ENCODE measurements around the gene ATP8B3.
"Not testable (repeated sequence)": the region's sequence is repeated elsewhere in the genome, so short reads cannot be mapped to it uniquely, and the experiment has no call there.

Gene ATP8B3

DNA sequence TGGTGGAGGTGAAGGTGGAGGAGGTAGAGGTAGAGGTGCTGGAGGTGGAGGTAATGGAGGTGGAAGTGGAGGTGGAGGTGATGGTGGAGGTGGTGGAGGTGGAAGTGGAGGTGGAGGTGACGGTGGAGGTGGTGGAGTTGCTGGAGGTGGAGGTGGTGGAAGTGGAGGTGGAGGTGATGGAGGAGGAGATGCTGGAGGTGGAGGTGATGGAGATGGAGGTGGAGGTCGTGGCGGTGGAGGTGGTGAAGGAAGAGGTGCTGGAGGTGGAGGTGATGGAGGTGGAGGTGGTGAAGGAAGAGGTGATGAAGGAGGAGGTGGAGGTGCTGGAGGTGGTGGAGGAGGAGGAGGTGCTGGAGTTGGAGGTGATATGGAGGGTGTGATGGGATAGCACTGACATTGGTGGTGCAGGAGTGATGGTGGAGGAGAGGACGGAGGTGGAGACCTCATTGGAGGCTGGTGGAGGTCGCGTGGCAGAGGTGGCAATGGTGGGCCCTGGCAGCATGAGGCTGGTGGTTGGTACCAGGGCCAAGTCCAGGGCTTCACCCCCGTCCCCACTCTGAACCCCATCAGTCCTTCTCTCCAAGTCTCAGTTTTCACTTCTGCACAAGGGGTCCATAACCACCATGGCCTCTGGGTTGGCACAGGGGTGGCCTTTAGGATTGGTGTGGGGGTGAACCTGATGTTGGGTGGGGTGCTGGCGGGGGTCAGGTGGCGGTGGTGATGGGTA is 43.0 kb downstream of the ATP8B3 start:
- no peak for DNase-seq

DNA sequence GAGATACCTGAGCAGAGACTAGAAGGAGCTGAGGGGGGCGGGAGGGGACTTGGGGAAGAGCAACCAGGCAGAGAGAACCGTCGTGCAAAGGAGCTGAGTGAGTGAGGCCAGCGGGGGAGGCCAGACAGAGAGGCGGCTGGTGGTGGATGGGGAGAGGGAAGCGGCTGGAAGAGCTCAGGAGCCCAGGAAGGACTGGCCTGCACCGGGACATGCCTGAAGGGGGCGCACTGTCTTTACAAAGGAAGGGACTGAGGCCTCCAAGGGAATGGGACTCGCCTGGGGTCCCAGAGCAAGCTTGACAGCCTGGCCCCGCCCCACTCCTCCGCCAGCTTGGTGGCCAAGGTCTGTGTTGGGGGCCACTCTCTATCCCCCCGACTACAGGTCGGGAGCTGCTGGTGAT is 43.8 kb downstream of the ATP8B3 start:
- no peak for DNase-seq

DNA sequence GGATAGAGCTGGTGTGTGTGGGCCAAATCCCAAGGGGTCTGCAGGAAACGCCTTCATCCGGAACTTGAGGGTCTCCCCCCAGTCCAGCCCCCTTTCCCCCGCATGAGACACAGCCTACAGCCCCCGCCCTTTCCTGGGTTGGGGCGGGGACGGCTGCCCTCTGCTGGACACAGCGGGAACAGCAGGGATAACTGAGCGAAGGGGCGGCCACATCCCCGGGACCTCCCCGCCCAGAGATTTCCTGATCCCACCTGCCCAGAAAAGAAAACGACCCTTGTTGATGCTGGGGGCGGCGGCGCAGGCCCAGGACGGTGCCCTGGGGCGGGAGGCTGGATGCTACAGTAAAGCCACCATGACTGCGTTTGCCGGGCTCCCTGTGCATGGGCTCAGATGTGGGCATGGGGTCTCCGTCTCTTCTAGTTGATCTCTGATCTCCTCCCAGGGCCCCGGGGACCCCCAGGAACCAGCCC is 44.6 kb downstream of the ATP8B3 start:
- DNase-seq, result no peak

DNA sequence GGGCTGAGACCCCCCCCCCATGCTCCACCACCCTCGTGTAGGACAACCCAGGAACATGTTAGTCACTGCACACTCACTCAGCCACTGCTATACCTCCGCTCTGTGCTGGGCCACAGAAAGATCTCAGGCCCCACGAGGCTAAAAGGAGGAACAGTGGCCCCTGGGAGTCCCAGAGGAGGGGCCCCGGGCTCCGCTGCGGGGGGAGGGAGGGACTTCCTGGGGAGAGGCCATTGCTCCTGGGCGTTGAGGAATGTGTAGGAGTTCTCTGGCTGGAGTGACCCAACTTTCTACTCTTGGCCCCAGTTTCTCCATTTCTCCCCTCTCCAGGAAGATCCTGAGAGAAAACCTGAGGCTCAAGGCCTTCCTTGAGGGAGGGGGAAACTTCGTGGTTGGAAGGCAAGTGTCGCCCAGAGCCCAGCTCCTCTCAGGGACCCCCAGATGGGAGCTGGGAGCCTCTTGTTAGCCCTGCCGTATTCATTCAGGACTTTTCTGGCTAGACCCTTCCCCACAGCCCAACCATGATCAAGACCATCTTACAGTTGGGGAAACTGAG is 45.2 kb downstream of the ATP8B3 start:
- DNase-seq, result no peak

DNA sequence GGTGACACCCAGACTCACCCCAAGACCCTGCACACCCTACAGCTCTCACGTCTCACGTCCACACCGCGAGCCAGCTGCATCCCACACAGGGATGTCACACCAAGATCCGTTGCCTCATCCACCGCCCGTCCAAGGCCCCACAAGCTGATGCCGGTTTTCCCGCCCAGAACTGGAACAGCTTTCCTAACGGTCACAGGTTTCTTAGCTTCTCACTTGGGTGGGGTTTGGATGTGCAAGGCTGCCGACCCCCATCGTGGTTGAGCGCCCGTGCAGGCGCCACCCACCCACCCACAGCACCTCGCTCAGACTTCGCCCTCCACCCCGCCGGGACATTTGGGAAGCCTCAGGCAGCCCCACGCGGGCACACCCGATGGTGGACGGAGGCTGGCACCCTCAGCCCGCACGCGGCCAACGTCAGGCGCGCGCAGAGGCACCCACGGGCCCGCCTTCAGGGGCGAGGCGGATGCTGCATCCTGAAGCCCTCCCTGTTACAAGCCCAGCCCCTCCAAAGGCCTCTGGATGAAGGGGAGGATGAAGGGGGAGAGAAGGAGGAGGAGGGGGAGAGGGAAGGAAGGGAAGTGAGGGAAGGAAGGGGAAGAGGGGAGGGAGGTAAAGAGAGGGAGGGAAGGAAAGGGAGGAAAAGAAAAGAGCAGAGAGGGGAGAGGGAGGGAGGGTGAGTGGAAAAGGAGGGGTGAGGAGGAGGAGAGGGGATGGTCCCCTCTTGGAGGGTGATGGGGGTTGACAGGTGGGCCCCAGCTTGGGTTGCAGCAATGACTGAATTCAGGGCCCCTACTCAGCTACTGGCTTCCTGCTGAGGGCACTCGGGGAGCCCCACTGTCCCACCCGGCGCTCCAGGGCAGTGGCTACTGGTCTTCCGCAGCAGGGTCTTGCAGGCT is 45.9 kb downstream of the ATP8B3 start:
- no peak for DNase-seq

DNA sequence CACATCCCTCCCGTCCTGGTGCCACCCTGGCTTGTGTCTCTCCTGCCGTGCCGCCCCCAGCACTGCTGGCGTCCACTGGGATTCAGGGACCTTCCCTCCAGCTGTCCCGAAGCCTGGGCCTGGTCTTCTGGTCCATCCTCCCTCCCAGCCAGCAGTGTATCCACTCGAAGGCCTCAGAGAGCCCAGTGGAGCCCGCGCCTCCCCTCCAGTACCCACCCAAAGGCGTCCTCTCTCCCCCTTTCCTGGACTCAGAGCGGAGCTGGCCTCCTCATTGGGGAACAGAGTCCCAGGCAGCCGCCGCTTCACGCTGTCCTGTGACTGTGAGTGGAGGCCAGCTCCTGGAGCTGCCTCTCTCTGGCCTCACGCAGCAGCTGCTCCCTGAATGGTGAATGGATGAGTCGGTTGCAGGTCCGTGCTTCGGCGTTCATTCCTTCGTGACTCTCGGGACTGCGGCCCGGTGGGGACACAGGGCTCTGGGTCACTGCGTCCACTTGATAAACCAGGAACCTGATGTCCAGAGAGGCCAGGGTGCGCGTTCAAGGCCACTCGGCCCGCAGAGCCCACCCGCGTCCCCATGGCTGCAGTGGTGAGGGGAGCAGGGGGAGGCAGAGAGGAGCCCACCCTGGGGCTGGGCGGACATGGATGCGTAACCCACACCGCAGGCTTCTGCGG is 46.7 kb downstream of the ATP8B3 start:
- DNase-seq, result no peak

DNA sequence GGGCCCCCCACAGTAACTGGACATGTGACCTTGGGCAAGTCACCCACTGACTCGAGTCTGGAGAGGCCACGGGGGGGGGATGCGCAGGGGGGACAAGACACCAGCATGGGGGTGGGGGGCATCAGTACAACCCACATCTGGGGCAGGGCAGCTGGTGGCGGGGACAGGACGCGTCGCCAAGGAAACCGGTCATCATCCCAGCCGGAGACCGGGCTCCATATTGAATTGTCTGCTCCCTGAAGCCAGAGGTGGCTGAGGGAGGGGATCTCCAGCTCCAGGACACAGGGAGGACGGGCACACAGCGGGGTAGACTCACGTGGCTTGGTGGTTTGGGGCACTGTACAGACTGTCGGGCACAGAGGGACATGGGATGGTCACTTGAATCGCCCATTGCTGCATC is 47.3 kb downstream of the ATP8B3 start:
- DNase-seq, result no peak

DNA sequence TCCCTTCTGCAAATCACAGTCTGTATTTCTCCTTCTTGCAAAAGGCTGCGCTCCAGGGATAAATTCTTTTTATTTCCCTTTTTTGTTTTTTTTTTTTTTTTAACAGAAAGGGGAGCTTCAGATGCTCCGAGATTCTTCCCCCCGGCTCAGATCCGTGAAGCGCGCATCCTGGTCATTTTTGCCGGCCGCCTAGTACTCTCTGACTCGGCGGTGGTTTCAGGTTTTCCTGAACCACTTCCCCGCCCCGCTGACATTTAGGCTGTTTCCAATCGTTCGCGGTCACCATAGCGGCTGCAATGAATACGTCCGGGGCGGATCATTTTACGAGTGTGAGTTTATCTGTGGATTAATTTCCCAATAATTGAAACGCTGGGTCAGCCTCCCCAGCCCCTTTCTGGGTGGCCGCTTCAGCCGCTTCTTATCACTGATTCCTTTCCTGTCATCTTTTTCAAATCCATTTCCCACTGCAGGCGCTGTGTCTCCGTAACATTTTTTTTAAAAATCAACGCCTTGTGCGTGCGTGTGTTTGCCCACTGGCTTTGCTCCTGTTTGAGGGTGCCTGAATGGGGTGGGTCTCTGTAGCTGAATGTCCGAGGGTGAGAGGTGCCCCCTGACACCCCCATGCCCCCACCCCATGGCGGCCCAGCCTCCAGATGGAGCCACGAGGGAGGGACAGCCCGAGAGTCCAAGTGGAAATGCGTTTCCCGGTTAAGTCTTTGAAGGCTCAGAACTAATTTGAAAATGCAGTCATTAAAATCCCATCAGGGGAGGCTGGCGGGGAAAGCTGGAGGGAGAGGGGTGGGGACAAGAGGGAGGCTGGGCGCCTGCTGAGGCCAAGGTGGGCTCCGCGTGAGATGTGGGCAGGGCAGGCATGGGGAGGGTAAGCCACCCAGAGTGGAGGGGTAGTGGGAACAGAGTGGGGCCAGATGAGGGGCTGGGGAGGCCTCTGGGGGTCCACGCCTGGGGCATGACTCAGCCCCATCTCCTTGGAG is 48.1 kb downstream of the ATP8B3 start:
- no peak for DNase-seq

DNA sequence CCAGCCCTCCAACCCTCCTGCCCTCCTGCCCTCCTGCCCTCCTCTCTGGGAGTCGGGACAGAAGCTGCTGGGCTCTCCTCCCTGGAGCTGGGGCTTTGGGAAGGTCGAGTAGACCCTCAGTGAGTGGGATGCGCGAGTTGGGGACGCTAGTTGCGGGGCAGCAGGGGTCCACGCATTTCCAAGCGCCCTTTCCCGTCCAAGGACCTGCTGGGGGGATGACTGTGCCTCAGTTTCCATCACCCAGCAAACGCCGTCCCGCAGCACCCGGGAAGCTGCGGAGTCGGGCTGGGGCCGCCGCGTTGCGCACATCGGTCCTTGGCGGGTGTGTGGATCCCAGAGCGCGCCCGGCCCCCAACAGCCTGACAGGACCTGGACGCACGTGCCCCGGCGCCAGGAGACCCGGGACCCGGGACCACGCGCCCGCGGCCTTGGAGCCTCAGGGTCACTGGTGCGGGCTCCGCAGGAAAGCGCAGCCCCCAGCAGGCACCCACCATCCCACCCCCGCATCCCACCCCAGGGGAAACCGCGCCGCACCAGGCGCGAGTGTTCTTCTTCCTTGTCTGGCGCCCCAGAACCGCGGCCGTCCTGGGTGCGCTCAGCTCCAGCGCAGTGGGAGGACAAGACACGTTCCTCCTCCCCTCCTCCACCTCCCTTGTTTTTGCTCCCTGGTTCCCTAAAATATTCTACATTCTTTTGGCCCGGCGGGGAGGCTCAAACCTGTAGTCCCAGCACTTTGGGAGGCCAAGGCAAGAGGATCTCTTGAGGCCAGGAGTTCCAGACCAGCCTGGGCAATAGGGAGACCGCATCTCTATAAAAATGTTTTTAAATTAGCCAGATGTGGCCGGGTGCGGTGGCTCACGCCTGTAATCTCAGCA is 49.6 kb downstream of the ATP8B3 start:
- no peak for DNase-seq

DNA sequence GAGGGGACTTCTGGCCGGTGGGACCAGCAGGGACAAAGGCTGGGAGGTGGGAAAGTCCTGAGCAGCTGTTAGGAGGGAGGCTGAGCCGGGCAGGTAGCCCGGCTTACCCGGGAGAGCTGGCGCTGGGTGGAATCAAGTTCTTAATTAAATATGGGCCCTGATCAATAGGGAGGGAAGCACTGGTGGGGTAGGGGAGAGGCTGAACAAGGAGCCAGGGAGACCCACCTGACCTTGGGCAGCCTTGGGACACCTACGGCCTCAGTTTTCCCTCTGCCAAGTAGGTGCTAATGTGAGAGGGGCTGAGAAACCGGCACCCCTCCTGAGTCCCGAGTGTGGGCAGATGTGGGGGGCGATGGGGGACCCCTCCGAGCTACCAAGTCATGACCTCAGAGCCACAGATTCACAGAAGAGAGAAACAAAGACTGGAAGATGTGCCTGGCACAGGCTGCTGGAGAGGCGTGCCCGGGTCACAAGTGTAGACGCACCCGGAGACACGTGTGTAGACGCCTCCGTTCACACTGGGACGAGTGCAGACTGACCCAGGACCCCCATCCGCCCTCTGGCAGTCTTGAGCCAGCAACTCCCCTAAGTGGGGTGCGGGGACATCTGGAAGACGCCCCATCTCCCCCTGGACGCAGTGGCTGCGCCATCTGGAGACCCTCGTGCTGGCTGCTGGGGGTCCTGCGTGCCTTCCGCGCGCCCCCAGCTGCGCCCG is 50.4 kb downstream of the ATP8B3 start:
- DNase-seq, result no peak

DNA sequence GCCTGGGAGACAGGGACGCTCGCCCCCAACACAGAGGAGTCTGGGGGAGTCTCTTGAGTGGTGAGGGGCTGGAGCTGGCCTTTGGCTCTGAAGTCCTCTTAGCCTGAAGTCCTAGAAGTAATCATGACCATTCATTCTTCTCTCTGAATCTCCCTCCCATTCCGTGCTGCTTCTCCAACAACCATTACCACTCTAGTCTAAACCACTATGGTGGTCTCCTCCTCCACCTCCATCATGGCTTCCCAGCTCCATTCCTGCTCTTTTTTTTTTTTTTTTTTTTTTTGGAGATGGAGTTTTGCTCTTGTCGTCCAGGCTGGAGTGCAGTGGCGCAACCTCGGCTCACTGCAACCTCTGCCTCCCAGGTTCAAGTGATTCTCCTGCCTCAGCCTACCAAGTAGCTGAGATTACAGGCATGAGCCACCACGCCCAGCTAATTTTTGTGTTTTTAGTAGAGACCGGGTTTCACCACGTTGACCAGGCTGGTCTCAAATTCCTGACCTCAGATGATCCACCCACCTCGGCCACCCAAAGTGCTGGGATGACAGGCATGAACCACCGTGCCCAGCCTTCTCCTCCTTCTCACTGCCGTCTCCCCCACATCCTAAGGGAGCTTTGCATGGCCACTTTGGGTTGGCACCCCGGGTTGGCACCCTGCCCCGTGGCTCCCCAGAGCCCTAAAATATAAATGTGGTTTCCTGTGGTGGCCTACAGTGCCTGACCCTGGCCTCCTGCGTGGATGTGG is 51.1 kb downstream of the ATP8B3 start:
- DNase-seq, result not testable (repeated sequence)

DNA sequence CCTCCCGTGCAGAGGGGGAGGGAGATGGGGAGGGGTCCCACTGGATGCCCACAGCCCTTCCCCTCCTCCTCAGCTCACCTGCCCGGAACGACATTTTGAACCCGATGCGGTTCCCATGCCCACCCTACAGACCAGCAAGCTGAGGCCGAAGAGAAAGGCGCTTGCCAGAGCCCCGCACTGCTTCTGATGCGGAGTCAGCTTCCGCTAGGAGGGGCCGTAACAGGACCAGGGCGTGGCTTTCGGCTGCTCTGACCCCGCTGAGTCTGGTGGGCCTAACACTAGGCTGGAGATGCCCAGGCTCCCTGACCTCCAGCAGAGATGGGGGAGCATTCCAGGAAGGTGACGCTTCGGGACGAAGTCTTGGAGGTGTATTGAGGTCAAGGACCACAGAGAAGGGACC is 52.1 kb downstream of the ATP8B3 start:
- no peak for DNase-seq

DNA sequence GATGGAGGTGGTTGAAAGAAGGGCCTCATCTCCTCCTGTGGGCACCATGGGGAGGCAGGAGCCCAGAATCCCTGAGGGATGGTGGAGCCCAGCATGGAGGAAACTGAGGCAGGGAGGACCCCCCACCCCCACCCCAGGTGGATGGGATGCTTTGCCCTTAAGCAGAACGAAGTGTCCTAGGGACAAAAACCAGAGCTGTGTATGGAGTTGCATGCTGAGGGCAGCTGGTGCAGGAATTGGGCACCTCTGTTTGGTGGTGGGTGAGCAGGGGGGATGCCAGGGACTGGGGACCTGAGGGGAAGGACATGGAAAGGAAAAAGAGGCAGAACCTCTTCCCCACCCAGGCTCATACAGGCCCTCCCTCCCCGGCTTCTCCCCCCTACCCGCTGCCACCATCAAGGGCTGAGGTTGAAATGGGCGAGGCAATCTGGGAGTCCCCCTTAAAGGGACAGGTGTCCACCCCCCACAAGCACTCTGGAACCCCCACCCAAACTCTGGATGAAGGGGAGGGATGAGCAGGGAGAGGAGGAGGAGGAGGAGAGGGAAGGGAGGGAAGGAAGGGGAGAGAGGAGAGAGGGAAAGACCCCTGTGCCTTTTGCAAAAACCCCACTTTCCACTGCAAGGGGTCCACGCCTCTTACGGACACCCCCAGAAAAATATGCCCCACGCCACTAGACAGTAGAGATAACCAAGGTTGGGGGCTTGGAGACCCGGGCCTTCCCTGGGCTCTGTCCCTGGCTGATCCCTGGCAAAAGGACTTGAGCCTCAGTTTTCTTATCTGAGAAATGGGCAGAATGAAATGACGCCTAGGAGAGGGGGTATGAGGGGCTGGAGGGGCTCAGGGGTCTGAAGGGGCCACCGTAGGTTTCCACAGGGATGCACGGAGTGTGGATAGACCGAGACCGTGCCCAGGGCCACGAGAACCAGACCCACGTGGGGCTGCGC is 52.8 kb downstream of the ATP8B3 start:
- no peak for DNase-seq

DNA sequence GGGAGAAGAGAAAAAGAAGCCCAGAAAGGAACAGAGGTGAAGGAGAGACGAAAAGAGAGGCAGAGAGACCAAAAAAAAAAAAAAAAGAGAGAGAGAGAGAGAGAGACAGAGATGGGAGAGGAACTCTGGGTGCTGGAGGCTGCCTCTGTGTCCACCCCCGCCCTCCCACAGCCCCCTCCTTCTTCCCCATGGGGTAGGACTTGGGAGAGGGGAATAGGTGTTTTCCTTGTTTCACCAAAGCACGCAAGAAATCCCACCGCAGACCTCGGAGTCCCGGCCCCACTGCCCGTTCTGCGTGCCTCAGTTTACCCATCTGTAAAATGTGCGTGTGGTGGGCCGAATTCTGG is 53.9 kb downstream of the ATP8B3 start:
- DNase-seq, result no peak

DNA sequence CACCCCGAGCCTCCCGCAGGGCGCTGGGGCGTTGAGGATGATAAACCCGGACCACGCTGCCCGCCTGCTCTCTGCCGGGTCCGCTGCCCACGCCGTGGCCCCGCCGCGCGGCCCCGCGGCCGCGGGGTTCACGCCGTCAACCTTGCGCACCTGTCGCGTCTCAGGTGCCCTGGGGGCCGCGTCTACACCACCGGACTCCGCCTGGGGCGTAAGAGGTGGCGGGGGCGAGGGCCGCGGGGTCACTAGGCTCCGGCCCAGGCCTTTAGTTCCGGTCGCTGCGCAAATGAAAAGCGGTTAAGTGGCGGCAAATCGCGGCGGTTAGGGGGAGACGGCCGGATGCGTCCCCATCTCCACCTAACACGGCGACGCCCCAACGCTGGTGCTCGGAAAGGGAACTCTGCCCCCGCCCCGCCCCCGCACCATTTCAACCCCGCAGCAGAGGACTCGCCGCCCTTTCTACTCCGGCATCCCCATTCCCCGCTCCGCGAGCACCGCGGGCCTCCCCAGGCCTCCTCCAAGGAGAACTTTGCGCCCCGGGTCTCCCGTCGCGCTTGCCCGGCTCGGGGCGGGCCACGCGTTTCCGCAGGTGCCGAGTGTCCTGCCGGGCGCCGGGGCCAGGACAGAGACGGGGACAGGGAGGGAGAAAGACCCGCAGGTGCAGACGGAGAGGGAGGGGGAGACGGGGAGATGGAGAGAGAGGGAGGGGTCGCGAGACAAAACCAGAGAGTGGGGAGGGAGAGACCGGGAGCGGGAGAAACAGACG is 54.4 kb downstream of the ATP8B3 start:
- no peak for DNase-seq

DNA sequence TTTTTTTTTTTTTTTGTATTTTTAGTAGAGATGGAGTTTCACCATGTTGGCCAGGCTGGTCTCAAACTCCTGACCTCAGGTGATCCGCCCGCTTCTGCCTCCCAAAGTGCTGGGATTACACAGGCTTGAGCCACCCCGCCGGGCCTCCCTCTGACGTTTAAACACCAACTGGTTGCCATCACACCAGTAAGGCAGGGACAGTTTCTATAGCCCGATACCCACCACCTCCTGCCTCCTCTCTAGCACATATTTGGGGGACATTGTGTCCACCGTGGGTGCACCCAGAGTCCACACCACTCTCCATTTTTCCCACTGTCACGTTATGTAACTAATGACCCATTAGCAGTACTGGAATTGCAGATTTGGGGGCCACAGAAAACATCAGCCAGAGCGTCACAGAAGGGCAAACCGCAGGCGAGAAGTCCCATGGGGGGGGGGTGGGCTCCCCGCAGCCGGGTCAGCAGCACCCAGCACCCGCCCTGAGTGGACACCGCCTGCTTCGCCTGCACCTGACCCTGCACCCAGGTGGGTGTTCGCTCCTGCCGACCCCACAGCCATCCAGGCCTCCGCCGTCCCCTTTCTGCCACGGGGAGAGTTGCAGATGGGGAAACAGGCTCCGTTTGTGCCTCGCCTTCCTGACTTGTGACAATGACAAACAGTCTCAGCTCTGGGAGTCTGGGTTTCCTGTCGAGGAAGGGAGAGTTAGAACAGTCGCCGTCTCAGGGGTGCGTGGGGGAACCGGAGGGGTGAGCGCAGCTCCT is 55.2 kb downstream of the ATP8B3 start:
- no peak for DNase-seq

DNA sequence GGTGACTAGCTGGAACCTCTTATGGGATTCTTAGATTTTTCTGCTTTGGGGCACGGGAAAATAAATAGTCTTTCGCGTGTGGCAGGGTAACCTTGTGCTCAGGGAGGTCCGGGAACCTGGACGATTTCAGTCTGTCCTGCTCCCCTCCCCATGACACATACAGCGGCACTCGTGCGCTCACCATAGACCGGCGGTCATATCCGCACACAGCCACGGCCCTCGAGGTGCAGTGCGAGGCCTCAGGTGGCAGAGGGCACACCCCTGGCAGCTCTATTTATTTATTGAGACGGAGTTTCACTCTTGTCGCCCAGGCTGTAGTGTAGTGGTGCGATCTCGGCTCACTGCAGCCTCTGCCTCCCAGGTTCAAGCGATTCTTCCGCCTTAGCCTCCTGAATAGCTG is 55.8 kb downstream of the ATP8B3 start:
- DNase-seq, result no peak

All from kidney glomerular epithelial cell (primary cell).